ENCODE data around the gene MIXL1.

Gene MIXL1

GRCh38 chr1:226223157-226223785 is at the start of gene MIXL1:
MIXL1 (plus strand) TSS chr1:226223664; CDS start chr1:226223682, 18 bp downstream.
- no peaks in the 10 kb centered on the region for H3K27me3 ChIP-seq (replicated peaks; ENCODE audit: control insufficient read depth, insufficient read depth, low read length)
- H3K36me3 ChIP-seq (ENCODE audit: control insufficient read depth, insufficient read depth, low read length): no peaks in the 10 kb centered on the region
- DNase-seq (ENCODE audit: extremely low read depth, insufficient read length): peak; percentile 47
- no peak for TF ChIP-seq CTCF (IDR thresholded peaks at IDR 0.05; ENCODE audit: insufficient read depth, low read length, poor library complexity, severe bottlenecking)
- peak within 1 kb of the TSS; percentile 72 for H3K4me3 ChIP-seq (replicated peaks; ENCODE audit: low read depth, low read length)

- H3K4me3 ChIP-seq (replicated peaks; ENCODE audit: low read depth, low read length): no peak overlapping the region
- DNase-seq (ENCODE audit: extremely low read depth, insufficient read length): no peak
- no peaks in the 10 kb centered on the region for H3K27me3 ChIP-seq (replicated peaks; ENCODE audit: control insufficient read depth, insufficient read depth, low read length)
- no peak for TF ChIP-seq CTCF (IDR thresholded peaks at IDR 0.05; ENCODE audit: insufficient read depth, low read length, poor library complexity, severe bottlenecking)
- peaks cover 5% of the 10 kb centered on the region for H3K36me3 ChIP-seq (ENCODE audit: control insufficient read depth, insufficient read depth, low read length)
These were observed 46.6 kb upstream of the MIXL1 start for GRCh38 chr1:226176870-226177269.

DNA sequence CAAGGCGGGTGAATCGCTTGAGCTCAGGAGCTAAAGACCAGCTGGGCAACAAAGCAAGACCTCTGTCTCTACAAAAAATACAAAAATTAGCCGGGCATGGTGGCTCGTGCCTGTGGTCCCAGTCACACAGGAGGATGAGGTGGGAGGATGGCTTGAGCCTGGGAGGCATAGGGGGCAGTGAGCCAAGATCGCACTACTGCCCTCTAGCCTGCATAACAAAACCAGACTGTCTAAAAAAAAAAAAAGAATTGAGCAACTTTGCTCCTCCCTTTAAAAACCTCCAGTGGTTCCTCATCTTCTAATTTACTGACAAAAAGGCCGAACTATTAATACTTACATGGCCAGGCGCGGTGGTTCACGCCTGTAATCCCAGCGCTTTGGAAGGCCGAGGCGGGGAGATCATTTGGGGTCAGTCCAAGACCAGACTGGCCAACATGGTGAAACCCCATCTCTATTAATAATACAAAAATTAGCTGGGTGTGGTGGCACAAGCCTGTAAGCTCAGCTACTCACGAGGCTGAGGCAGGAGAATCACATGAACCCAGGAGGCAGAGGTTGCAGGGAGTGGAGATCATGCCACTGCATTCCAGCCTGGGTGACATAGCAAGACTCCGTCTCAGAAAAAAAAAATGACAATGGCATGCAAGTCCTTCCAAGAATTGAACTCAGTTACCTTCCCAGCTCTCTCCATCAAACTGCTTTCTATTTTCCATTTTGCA is 41.3 kb upstream of the MIXL1 start:
- peak; percentile 52 for TF ChIP-seq CTCF (IDR thresholded peaks at IDR 0.05; ENCODE audit: insufficient read depth, low read length, poor library complexity, severe bottlenecking)
- peak; percentile 25 for DNase-seq (ENCODE audit: extremely low read depth, insufficient read length)
- Histone ChIP-seq H3K36me3 (ENCODE audit: control insufficient read depth, insufficient read depth, low read length) (peaks cover 1% of the 10 kb centered on the region), H3K4me3 (replicated peaks; ENCODE audit: low read depth, low read length) (no peak overlapping the region), H3K27me3 (replicated peaks; ENCODE audit: control insufficient read depth, insufficient read depth, low read length) (no peaks in the 10 kb centered on the region)

DNA sequence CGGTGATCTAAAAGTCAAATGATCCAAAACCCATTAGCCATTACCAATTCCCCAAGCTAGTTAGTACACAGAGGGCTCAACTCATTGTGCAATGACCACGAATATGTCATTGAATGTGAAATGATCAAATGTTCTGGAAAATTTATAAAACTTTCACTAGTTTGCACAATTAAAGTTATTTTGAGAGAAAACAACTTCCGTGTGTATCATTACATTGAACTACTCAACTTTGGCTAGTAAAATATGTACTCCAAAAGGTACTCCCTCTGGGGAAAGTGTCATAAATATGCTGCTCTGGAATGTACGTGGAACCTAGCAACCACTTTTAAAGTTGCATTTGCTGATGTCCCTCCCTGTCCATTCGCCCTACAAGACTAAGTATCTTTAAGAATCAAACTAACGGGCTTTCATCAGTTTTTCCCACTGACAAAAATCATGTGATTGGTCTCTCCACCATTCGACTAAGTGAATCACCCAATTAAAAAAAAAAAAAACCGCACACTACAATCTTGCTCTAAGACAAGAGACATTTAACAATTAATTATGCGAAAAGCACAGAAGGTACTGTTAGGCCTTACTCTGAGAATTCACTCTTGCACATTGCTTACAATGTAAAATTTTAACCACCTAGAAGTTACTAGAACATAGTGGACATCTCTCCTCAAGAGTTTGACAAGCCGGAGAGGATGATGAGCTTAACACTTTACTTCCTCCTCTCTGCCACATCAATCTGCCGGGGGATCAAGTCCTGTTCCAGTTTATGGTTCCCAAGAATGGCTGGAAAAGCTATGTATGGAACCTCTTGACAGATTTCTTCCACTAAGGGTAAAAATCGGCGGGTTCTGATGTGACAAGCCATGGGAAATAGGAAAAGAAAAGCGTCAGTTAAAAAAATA is 38.1 kb upstream of the MIXL1 start:
- TF ChIP-seq CTCF (IDR thresholded peaks at IDR 0.05; ENCODE audit: insufficient read depth, low read length, poor library complexity, severe bottlenecking): no peak

GRCh38 chr1:226186124-226187018 is 37.1 kb upstream of the MIXL1 start, which contains the start of gene ACBD3:
ACBD3 (minus strand) TSS chr1:226186741; CDS start chr1:226186675, 66 bp downstream.
- H3K4me3 ChIP-seq (replicated peaks; ENCODE audit: low read depth, low read length): peak within 1 kb of the TSS; percentile 78
- peaks cover 1% of the 10 kb centered on the region for H3K36me3 ChIP-seq (ENCODE audit: control insufficient read depth, insufficient read depth, low read length)
- peak; percentile 85 for DNase-seq (ENCODE audit: extremely low read depth, insufficient read length)
- H3K27me3 ChIP-seq (replicated peaks; ENCODE audit: control insufficient read depth, insufficient read depth, low read length): no peaks in the 10 kb centered on the region
- TF ChIP-seq CTCF (IDR thresholded peaks at IDR 0.05; ENCODE audit: insufficient read depth, low read length, poor library complexity, severe bottlenecking): no peak

More for the DNA sequence above, 38.1 kb upstream of the MIXL1 start:
- H3K4me3 ChIP-seq (replicated peaks; ENCODE audit: low read depth, low read length): peak overlapping the region; percentile 78
- no peaks in the 10 kb centered on the region for H3K27me3 ChIP-seq (replicated peaks; ENCODE audit: control insufficient read depth, insufficient read depth, low read length)
- no peak for DNase-seq (ENCODE audit: extremely low read depth, insufficient read length)
- H3K36me3 ChIP-seq (ENCODE audit: control insufficient read depth, insufficient read depth, low read length): peaks cover 1% of the 10 kb centered on the region

All from GM06990 (cell line).